ENCODE measurements around the gene EFHB. TPM values are rescaled to one million over a fixed set of nuclear protein-coding genes. Genes with fewer than 3 reads are reported as not detected.

The EFHB gene
- total RNA-seq, 1 donor from 2014 or later: 0.37 TPM

- no peak overlapping the region for H3K4me3 Mint-ChIP-seq (ENCODE audit: unreplicated experiment)
- TF ChIP-seq CTCF (IDR thresholded peaks at IDR 0.05): no peak
- no peak overlapping the region for H3K27ac Mint-ChIP-seq (ENCODE audit: unreplicated experiment)
- H3K36me3 Mint-ChIP-seq (ENCODE audit: low read depth): no peaks in the 10 kb centered on the region
- no peak for DNase-seq (ENCODE audit: low spot score)
- no peaks in the 10 kb centered on the region for H3K9me3 Mint-ChIP-seq (ENCODE audit: low read depth)
- H3K27me3 Mint-ChIP-seq (ENCODE audit: low read depth): no peaks in the 10 kb centered on the region
- peaks cover 2% of the 10 kb centered on the region for H3K4me1 Mint-ChIP-seq (ENCODE audit: low read depth)
Measured at GRCh38 chr3:19931767-19932188, 2.2 kb downstream of the EFHB start.

DNA sequence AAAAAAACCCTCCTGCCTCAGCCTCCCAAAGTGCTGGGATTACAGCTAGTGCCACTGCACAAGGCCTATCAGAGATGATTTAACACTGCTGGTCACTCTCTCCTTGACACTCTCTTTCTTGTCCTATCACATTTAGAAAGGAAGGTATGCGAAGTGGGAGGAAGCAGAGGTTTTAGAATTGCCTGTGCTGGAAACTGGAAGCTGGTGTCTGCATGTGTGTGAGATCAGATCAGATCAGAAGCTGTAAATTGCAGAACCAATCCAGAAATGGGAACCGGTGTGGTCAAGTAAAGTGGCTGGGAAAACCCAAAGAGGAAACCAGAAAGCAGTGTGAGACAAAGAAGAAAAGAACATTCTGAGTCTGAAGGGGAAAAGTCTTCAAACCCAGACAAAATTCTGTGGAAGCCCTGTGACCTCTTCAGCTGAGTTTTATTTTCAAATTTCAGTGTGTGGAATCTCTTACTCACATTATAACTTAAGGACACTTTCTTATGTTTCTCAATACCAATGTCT lies 2.8 kb downstream of the EFHB start:
- no peaks in the 10 kb centered on the region for H3K27me3 Mint-ChIP-seq (ENCODE audit: low read depth)
- DNase-seq (ENCODE audit: low spot score): no peak
- TF ChIP-seq CTCF (IDR thresholded peaks at IDR 0.05): no peak
- no peak overlapping the region for H3K27ac Mint-ChIP-seq (ENCODE audit: unreplicated experiment)
- H3K9me3 Mint-ChIP-seq (ENCODE audit: low read depth): no peaks in the 10 kb centered on the region
- H3K4me1 Mint-ChIP-seq (ENCODE audit: low read depth): peaks cover 2% of the 10 kb centered on the region
- no peak overlapping the region for H3K4me3 Mint-ChIP-seq (ENCODE audit: unreplicated experiment)
- H3K36me3 Mint-ChIP-seq (ENCODE audit: low read depth): no peaks in the 10 kb centered on the region

- Mint-ChIP-seq H3K9me3 (ENCODE audit: low read depth) (no peaks in the 10 kb centered on the region), H3K4me1 (ENCODE audit: low read depth) (no peaks in the 10 kb centered on the region), H3K36me3 (ENCODE audit: low read depth) (no peaks in the 10 kb centered on the region), H3K27ac (ENCODE audit: unreplicated experiment) (no peak overlapping the region), H3K27me3 (ENCODE audit: low read depth) (no peaks in the 10 kb centered on the region), H3K4me3 (ENCODE audit: unreplicated experiment) (no peak overlapping the region)
- TF ChIP-seq CTCF (IDR thresholded peaks at IDR 0.05): no peak
- no peak for DNase-seq (ENCODE audit: low spot score)
Measured at GRCh38 chr3:19920401-19921080, 13.5 kb downstream of the EFHB start.

GRCh38 chr3:19917167-19917566 lies 16.9 kb downstream of the EFHB start:
- no peaks in the 10 kb centered on the region for H3K4me1 Mint-ChIP-seq (ENCODE audit: low read depth)
- TF ChIP-seq CTCF (IDR thresholded peaks at IDR 0.05): no peak
- H3K4me3 Mint-ChIP-seq (ENCODE audit: unreplicated experiment): no peak overlapping the region
- H3K36me3 Mint-ChIP-seq (ENCODE audit: low read depth): peaks cover 4% of the 10 kb centered on the region
- H3K27ac Mint-ChIP-seq (ENCODE audit: unreplicated experiment): no peak overlapping the region
- H3K9me3 Mint-ChIP-seq (ENCODE audit: low read depth): peaks cover 12% of the 10 kb centered on the region
- no peaks in the 10 kb centered on the region for H3K27me3 Mint-ChIP-seq (ENCODE audit: low read depth)
- DNase-seq (ENCODE audit: low spot score): no peak

DNA sequence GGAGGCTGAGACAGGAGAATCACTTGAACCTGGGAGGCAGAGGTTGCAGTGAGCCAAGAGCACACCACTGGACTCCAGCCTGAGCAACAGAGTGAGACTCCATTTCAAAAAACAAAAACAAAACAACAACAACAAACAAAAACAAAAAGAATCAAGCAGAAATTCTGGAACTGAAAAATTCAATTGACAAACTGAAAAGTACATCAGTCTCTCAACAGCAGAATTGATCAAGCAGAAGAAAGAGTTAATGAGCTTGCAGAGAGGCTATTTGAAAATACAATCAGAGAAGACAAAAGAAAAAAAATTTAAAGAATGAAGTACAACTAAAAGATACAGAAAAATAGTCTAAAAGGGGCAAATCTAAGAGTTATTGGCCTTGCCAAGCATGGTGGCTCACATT lies 22.6 kb downstream of the EFHB start:
- no peak for TF ChIP-seq CTCF (IDR thresholded peaks at IDR 0.05)
- H3K9me3 Mint-ChIP-seq (ENCODE audit: low read depth): peaks cover 26% of the 10 kb centered on the region
- H3K36me3 Mint-ChIP-seq (ENCODE audit: low read depth): peaks cover 8% of the 10 kb centered on the region

More for the DNA sequence above, 22.6 kb downstream of the EFHB start:
- H3K4me3 Mint-ChIP-seq (ENCODE audit: unreplicated experiment): no peak overlapping the region
- H3K4me1 Mint-ChIP-seq (ENCODE audit: low read depth): no peaks in the 10 kb centered on the region
- no peak for DNase-seq (ENCODE audit: low spot score)
- H3K27me3 Mint-ChIP-seq (ENCODE audit: low read depth): no peaks in the 10 kb centered on the region
- H3K27ac Mint-ChIP-seq (ENCODE audit: unreplicated experiment): no peak overlapping the region

All from chondrocyte (in vitro differentiated cells).